Measurements from ENCODE around the gene CIT.
"Not testable (repeated sequence)": the region's sequence is repeated elsewhere in the genome, so short reads cannot be mapped to it uniquely, and the experiment has no call there.

The CIT gene

GRCh38 chr12:119876761-119877638, at the start of gene CIT:
CIT (minus strand) TSS chr12:119877320; CDS start chr12:119876168, 1,152 bp downstream.
- peak; percentile 54 to 69 (median 66) for DNase-seq

DNA sequence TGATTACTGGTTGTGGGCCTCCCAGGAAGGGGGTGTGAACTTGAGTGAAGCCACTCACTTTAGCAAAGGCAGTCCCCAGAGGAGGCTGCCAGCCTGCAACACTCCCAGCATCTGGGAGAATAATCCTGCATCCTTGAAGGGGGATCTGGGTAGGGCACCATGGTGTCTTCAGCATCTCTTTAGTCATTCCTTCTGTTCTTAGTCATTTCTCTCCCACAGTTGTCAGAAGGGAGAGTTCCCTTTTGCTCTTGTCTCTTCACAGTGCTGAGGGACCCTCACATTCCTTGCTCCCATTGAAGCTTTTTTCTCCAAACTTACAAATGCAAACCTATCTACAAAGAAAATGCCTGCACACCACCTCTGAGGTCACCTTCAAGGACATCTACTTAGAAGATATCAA, 48.1 kb upstream of the CIT start:
- no peak for DNase-seq

DNA sequence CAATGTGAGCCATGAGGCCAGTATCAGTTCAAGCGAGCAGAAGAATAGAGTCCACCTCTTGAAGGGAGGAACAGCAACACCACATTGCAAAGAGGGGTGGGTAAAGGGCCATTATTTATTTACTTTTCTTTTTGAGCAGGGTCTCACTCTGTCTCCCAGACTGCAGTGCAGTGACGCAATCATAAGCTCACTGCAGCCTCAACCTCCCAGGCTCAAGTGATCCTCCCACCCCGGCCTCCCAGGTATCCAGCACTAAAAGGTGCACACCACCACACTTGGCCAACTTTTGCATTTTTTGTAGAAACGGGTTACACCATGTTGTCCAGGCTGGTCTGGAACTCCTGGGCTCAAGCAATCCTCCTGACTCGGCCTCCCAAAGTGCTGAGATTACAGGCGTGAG, 42.9 kb upstream of the CIT start:
- DNase-seq: no peak

DNA sequence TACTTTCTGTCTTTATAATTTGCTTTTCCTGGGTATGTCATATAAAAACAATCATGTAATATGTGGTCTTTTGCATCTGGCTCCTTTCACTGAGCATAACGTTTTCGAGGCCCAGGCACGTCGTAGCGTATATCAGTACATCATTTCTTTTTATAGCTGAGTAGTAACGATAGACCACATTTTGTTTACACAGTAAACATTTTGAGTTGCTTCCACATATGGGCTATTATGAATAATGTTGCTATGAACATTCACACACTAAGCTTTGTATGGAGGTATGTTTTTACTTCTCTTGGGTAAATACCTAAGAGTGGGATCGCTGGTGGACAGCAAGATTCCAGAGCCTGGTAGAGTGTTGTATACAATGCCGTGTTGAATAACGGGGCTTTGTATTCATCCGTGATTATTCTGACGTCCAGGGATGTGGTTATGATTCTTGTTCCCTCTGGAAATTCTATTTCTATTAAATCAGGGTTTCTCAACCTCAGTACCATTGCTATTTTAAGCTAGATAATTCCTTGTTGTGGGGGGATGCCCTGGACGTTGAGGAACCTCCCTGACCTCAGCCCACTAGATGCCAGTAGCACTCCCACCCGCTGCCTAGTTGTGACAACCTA, 38.9 kb upstream of the CIT start:
- no peak for DNase-seq

GRCh38 chr12:119914666-119915065, 37.5 kb upstream of the CIT start:
- no peak for DNase-seq

GRCh38 chr12:119913536-119914330, 36.6 kb upstream of the CIT start:
- DNase-seq: no peak

GRCh38 chr12:119911182-119911581, 34.1 kb upstream of the CIT start:
- no peak for DNase-seq

DNA sequence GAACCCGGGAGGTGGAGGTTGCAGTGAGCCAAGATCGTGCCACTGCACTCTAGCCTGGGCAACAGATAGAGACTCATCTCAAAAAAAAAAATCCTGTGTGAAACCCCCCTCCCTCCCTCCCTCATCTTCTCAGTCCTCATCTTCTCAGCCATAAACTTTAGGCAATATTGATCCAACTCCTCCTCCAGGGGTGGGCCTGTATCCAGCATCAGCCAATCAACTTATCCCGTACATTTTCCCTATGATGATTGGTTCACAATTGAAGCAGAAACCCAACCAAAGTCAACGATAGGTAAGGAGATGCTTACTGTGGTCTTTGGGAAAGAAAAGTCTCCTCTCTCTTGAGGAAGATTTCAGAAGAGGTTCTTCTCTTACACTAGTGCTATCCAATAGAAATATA, 33.5 kb upstream of the CIT start:
- DNase-seq: no peak

DNA sequence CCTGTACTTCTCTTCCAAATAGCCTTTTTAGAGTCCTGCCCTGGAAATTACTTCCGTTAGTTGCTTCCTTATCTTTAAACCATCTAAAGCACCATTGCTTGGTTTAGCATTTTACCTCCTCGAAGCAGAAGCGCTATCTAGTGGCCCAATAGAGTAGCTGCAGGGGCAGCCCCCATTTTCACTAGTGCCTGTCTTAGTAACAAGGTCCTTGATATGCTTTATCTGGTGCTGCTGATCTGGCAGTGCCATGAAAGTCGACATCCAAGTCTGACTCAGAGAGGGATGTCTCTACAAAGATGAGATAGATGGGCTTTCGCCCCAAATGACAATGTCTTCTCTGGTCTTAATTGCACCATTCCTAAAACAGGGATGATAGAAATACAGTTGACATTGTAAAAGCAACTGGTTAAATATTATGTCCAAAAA, 25.0 kb upstream of the CIT start:
- peak; percentile 9 to 42 (median 26) for DNase-seq

DNA sequence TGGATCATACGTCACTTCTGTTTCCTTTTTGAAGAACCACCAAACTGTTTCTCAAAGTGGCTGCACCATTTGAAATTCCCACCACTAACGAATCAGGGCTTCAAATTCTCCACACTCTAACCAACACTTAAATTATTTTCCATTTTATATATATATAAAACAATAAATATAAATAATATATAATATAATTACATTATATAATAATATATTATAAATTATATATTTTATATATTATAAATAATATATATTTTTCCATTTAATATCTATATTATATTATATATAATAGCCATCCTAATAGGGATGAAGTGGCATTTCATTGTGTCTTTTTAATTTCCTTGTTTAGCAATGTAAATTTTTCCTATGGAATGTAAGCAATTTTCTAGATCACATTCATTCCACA, 24.6 kb upstream of the CIT start:
- no peak for DNase-seq

- no peak for DNase-seq
These were observed 17.8 kb upstream of the CIT start for GRCh38 chr12:119894916-119895315.

GRCh38 chr12:119892611-119893010, 15.5 kb upstream of the CIT start:
- not testable (repeated sequence) for DNase-seq

DNA sequence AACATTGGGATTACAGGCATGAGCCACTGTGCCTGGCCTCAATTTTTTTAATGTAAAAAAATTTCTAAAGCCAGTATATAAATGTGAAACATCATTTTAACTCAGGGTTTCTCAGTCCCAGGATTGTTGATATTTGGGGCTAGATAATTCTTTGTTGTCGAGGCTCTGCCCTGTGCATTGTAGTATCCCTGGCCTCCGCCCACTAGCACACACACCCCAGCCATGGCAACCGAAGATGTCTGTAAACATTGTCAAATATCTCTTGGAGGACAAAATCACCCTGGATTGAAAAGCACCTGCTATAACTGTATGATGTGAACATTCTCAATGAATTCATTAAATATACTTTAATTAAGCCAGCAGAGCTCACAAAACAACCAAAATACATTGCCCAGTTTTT, 8.4 kb upstream of the CIT start:
- DNase-seq: no peak

DNA sequence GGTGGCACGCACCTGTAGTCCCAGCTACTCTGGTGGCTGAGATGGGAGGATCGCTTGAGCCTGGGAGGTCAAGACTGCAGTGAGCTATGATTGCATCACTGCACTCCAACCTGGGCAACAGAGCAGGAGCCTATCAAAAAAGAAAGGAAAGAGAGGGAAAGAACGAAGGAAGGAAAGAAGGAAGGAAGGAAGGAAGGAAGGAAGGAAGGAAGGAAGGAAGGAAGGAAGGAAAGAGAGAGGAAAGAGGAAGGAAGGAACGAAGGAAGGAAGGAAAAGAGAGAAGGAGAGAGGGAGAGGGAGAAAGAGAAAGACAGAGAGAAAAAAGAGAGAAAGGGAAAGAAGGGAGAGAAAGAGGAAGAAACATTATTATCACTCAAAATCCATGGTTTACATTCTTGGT, 6.7 kb upstream of the CIT start:
- DNase-seq: not testable (repeated sequence)

- no peak for DNase-seq
These were observed 6.1 kb upstream of the CIT start for GRCh38 chr12:119883237-119883636.

DNA sequence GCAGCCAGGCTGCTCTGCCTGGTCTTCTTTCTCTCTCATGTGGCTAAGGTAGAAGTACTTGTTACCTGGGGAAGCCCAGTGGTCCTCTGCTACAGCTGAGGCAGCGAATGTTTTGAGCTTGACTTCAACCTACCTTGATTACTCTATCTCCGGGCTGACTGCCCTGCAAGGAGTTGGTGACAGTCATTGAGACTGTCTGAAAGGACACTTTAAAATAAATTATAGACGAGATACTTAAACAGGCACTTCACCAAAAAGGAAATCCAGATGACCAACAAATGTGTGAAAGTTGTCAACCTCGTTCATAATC, 474 bp upstream of the CIT start:
- DNase-seq: no peak

DNA sequence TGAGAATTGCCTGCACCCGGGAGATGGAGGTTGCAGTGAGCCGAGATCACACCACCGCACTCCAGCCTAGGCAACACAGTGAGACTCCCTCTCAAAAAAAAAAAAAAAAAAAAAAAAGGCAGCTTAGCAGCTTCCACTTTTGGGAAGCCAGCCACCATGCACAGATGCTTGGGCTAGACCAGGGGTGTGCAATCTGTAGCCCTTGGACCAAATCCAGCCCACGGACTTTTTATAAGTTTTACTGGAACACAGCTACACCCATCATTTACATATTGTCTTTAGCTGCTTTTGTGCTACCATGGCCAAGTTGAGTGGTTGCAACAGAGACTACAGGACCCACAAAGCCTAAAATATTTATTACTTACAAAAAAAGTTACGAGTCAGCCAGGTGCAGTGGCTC, 6.7 kb downstream of the CIT start:
- DNase-seq: no peak

GRCh38 chr12:119869720-119870119, 7.4 kb downstream of the CIT start:
- DNase-seq: no peak

GRCh38 chr12:119868992-119869391, 8.1 kb downstream of the CIT start:
- no peak for DNase-seq

GRCh38 chr12:119864591-119864990, 12.5 kb downstream of the CIT start:
- no peak for DNase-seq

GRCh38 chr12:119859241-119859640, 17.9 kb downstream of the CIT start:
- DNase-seq: no peak

- DNase-seq: no peak
These were observed 20.0 kb downstream of the CIT start for GRCh38 chr12:119857041-119857591.

GRCh38 chr12:119850330-119850729, 26.8 kb downstream of the CIT start:
- DNase-seq: no peak

DNA sequence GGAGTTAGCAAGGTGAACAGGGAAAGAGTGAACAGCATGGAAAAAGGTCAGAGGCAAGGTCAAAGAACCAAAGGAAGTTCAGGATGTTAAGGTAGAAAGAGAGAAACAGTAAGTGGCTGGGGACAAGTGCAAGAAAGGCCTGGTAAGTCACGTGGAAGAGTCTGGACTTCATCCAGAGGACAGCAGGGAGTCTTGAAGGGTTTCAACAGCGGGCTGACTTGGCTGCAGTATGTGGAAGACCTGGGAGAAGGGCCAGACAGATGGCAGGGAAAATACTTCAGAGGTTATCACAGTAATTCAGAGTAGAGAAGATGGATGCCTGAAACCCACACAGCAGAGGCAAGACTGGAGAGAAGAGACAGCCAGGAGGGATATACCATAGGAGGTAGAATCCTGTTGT, 34.0 kb downstream of the CIT start:
- DNase-seq: no peak
